ENCODE measurements around the gene SORL1.

DNA sequence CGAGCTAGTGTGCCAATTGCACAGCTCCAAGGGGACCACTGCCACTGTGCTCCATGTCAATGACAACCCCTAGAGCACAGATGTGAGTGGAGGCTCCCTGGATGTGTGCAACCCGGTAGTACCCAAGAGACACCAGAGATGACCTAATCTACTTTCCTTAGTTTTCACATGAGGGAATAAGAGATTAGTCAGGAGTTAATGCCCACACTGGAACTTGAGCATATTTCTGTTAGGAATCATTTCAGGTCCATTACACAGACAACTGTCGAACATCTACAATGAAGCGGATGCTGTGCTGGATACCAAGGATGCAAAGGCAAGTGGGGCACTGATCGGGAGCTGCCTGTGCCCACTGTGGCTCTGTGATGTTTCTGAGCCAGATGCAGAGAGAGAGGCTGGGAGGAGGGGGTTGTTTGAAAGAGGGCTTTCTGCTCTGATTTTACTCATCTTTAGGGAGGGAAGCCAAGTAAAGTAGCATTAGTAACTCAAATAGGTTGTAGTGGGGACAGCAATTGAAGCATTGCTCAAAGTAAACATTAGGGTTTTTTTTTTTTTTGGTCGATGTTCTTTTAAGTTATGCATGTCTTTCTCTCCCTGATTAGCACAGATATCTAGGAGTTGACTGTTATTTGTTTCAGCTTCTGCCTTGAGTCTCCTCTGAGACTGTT lies 83.1 kb downstream of the SORL1 start:
- TF ChIP-seq SUZ12 (IDR thresholded peaks at IDR 0.05) (no peak), FOXK2 (IDR thresholded peaks at IDR 0.05) (no peak), HDGF (IDR thresholded peaks at IDR 0.05; ENCODE audit: borderline replicate concordance) (no peak), SP1 (IDR thresholded peaks at IDR 0.05) (no peak), FOXA1 (IDR thresholded peaks at IDR 0.05) (no peak), BHLHE40 (IDR thresholded peaks at IDR 0.05; ENCODE audit: borderline replicate concordance) (no peak)
